Type B pancreatic cell (in vitro differentiated cells): ENCODE results near the gene SIM1. TPM values are rescaled to one million over a fixed set of nuclear protein-coding genes. Genes with fewer than 3 reads are reported as not detected.

Experiments
- DNase-seq: peaks from one replicate; pipeline ENCODE4 v3.0.0; 2021; ENCODE audit warnings: mixed read lengths; ENCODE audit not compliant: unreplicated experiment; ENCODE audit errors: extremely low spot score
- H3K27ac Mint-ChIP-seq: 2 replicates; pipeline ENCODE4 v1.8.0; 2021; ENCODE audit warnings: mild to moderate bottlenecking, mixed read lengths
- H3K27me3 Mint-ChIP-seq: 2 replicates; pipeline ENCODE4 v1.8.0; 2021; ENCODE audit warnings: mixed read lengths
- H3K36me3 Mint-ChIP-seq: 2 replicates; pipeline ENCODE4 v1.8.0; 2021; ENCODE audit warnings: mixed read lengths
- H3K4me1 Mint-ChIP-seq: one replicate; pipeline ENCODE4 v1.8.0; 2021; ENCODE audit warnings: mixed read lengths; ENCODE audit not compliant: unreplicated experiment
- H3K4me3 Mint-ChIP-seq: 2 replicates; pipeline ENCODE4 v1.8.0; 2021; ENCODE audit warnings: mild to moderate bottlenecking, mixed read lengths
- H3K9me3 Mint-ChIP-seq: 2 replicates; pipeline ENCODE4 v1.8.0; 2021; ENCODE audit warnings: mixed read lengths
- CTCF ChIP-seq: fragments of 200-600 bp; sonication (generic); conservative IDR thresholded peaks from 2 replicates; pipeline ENCODE4 v1.5.0; 2021; ENCODE audit warnings: antibody characterized with exemption, mild to moderate bottlenecking
- total RNA-seq: library from RNA; stranded (reverse); gene quantifications from 2 replicates; pipeline ENCODE4 v1.2.1, GENCODE V29; 2021; ENCODE audit warnings: low replicate concordance

Gene SIM1
- total RNA-seq, 1 donor from 2014 or later = 7.1 TPM

- Mint-ChIP-seq H3K4me3 (no peak overlapping the region), H3K36me3 (no peaks in the 10 kb centered on the region), H3K4me1 (peaks cover 17% of the 10 kb centered on the region), H3K27me3 (peaks cover 8% of the 10 kb centered on the region), H3K27ac (no peak overlapping the region), H3K9me3 (no peaks in the 10 kb centered on the region)
- no peak for TF ChIP-seq CTCF
- no peak for DNase-seq
These were observed 125.0 kb downstream of the SIM1 start for GRCh38 chr6:100339574-100340255.

DNA sequence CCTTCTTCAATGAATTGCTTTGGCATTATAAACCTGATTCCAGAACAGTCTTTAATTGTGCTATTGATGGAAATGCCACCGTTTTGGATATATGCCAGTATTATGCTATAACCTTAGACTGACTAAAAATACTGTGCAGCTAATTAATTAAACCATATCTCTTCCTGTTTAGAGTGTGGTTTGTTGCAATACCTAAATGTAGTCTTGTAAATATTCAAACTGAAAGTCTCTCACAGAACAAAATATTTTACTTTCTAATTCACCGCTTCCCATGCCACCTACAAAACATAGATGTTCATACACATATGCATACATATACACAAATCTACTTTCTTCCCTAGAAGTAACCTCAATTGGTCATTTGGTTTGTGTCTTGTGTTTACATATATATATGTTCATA is 126.6 kb downstream of the SIM1 start:
- no peak overlapping the region for H3K27ac Mint-ChIP-seq
- H3K27me3 Mint-ChIP-seq = peaks cover 8% of the 10 kb centered on the region
- no peak for TF ChIP-seq CTCF
- no peak for DNase-seq
- no peaks in the 10 kb centered on the region for H3K9me3 Mint-ChIP-seq
- peaks cover 10% of the 10 kb centered on the region for H3K4me1 Mint-ChIP-seq
- H3K36me3 Mint-ChIP-seq = no peaks in the 10 kb centered on the region
- no peak overlapping the region for H3K4me3 Mint-ChIP-seq

- no peaks in the 10 kb centered on the region for H3K36me3 Mint-ChIP-seq
- no peak for DNase-seq
- no peak overlapping the region for H3K4me3 Mint-ChIP-seq
- peaks cover 5% of the 10 kb centered on the region for H3K4me1 Mint-ChIP-seq
- TF ChIP-seq CTCF = no peak
- no peaks in the 10 kb centered on the region for H3K9me3 Mint-ChIP-seq
- H3K27ac Mint-ChIP-seq = no peak overlapping the region
- H3K27me3 Mint-ChIP-seq = peaks cover 8% of the 10 kb centered on the region
These were observed 127.8 kb downstream of the SIM1 start for GRCh38 chr6:100336876-100337275.

- Mint-ChIP-seq H3K27ac (no peak overlapping the region), H3K4me1 (peaks cover 5% of the 10 kb centered on the region), H3K36me3 (no peaks in the 10 kb centered on the region), H3K9me3 (no peaks in the 10 kb centered on the region), H3K4me3 (no peak overlapping the region), H3K27me3 (peaks cover 8% of the 10 kb centered on the region)
- no peak for DNase-seq
- TF ChIP-seq CTCF = no peak
These were observed 128.7 kb downstream of the SIM1 start for GRCh38 chr6:100335991-100336390.
